Measurements from ENCODE around the gene PPARG. TPM values are rescaled to one million over a fixed set of nuclear protein-coding genes. Genes with fewer than 3 reads are reported as not detected.

The PPARG gene
- total and polyA plus RNA-seq, 10 of the 15 experiments (the other 5 are each of a cell fraction or from before 2014, with no cell fraction given), result 0.06 to 0.86 (median 0.12) TPM; not detected in 5

DNA sequence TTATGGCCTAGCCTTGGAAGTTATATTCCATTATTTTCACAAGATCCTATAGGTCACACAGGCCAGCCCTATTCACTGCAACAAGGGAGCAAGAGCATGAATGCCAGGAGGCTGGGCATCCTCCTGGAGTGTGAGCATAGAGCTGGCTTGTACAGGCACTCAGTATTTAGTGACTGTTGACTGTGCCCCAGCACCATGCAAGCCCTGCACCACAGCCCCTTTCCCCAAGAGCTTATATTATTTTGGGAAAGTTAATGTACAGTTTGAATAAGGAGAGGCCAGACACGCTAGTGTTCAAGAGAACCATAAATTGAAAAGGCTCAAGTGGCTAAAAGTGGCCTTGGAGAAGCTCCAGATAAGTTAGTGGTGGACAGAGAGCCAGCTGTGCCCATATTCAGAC lies 163.1 kb downstream of the PPARG start:
- FAIRE-seq (no peak), DNase-seq (ENCODE audit: low read depth, low spot score) (no peak), ATAC-seq (no peak)
- Histone ChIP-seq H3K4me1 (ENCODE audit: control insufficient read depth, insufficient read depth, low read length) (no peaks in the 10 kb centered on the region), H3K4me3 (no peak overlapping the region), H3K9ac (ENCODE audit: control insufficient read depth, insufficient read depth, low read length) (no peak overlapping the region), H3K36me3 (ENCODE audit: control insufficient read depth in 2 of 2, insufficient read depth in 2 of 2, low read length in 1 of 2) (no peaks in the 10 kb centered on the region), H3K79me2 (ENCODE audit: control insufficient read depth, insufficient read depth, low read length) (no peaks in the 10 kb centered on the region), H3K4me2 (ENCODE audit: control insufficient read depth, insufficient read depth) (no peak overlapping the region), H4K20me1 (ENCODE audit: control insufficient read depth, insufficient read depth) (no peaks in the 10 kb centered on the region), H3K27ac (ENCODE audit: control insufficient read depth, insufficient read depth) (no peak overlapping the region), H3K9me3 (replicated peaks; ENCODE audit: control insufficient read depth, insufficient read depth, low read length) (no peaks in the 10 kb centered on the region), H2AFZ (ENCODE audit: control insufficient read depth, low read depth, low read length) (no peak overlapping the region), H3K27me3 (replicated peaks in 1 of 2; ENCODE audit: control insufficient read depth in 2 of 2, insufficient read depth in 2 of 2, low read length in 1 of 2) (no peaks in the 10 kb centered on the region; a peak in 2 of 4 replicates)
- intact Hi-C loops (cut with micrococcal nuclease; ENCODE audit: unreplicated experiment) (no loop called here), in situ Hi-C loops (cut with MboI) (no loop called here)
- POLR2A ChIA-PET, result no interaction called here
- SMC1A ChIA-PET (ENCODE audit: uncharacterized antibody, unreplicated experiment), result no interaction called here
- CTCF ChIA-PET, result interaction anchor here (1.6 kb wide), 1 partner anchor 28 kb away, joined by 6 read pairs; no protein-coding TSS in a partner anchor
- 15% methylated on average over 1 of the region's 1 CpG for WGBS (ENCODE audit: insufficient coverage, insufficient replicate concordance, low lambda C conversion rate, missing lambda C conversion rate)
- RAD21 ChIA-PET (ENCODE audit: unreplicated experiment), result no interaction called here
- BruUV-seq (replicated peaks), result no TSS peak
- TF ChIP-seq TCF12 (IDR thresholded peaks at IDR 0.05; ENCODE audit: low read depth, low read length) (no peak), HDAC6 (IDR thresholded peaks at IDR 0.05; ENCODE audit: unreplicated experiment) (no peak), JUND (IDR thresholded peaks at IDR 0.05; ENCODE audit: low read depth, low read length) (no peak), HCFC1 (IDR thresholded peaks at IDR 0.05; ENCODE audit: low read length) (no peak), TAF1 (IDR thresholded peaks at IDR 0.05; ENCODE audit: borderline replicate concordance, low read depth, low read length) (no peak), GATAD2B (conservative IDR thresholded peaks at IDR 0.05; ENCODE audit: low read depth) (no peak)
- TF ChIP-seq, protein P1, sequence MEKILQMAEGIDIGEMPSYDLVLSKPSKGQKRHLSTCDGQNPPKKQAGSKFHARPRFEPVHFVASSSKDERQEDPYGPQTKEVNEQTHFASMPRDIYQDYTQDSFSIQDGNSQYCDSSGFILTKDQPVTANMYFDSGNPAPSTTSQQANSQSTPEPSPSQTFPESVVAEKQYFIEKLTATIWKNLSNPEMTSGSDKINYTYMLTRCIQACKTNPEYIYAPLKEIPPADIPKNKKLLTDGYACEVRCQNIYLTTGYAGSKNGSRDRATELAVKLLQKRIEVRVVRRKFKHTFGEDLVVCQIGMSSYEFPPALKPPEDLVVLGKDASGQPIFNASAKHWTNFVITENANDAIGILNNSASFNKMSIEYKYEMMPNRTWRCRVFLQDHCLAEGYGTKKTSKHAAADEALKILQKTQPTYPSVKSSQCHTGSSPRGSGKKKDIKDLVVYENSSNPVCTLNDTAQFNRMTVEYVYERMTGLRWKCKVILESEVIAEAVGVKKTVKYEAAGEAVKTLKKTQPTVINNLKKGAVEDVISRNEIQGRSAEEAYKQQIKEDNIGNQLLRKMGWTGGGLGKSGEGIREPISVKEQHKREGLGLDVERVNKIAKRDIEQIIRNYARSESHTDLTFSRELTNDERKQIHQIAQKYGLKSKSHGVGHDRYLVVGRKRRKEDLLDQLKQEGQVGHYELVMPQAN (conservative IDR thresholded peaks at IDR 0.05), result no peak
- TF ChIP-seq, protein P2, sequence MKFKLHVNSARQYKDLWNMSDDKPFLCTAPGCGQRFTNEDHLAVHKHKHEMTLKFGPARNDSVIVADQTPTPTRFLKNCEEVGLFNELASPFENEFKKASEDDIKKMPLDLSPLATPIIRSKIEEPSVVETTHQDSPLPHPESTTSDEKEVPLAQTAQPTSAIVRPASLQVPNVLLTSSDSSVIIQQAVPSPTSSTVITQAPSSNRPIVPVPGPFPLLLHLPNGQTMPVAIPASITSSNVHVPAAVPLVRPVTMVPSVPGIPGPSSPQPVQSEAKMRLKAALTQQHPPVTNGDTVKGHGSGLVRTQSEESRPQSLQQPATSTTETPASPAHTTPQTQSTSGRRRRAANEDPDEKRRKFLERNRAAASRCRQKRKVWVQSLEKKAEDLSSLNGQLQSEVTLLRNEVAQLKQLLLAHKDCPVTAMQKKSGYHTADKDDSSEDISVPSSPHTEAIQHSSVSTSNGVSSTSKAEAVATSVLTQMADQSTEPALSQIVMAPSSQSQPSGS (IDR thresholded peaks at IDR 0.05; ENCODE audit: low read length), result no peak
- TF ChIP-seq, protein P3, sequence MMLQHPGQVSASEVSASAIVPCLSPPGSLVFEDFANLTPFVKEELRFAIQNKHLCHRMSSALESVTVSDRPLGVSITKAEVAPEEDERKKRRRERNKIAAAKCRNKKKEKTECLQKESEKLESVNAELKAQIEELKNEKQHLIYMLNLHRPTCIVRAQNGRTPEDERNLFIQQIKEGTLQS (IDR thresholded peaks at IDR 0.05; ENCODE audit: borderline replicate concordance, extremely low read depth, low read depth, low read length), result no peak
- TF ChIP-seq, protein P4, sequence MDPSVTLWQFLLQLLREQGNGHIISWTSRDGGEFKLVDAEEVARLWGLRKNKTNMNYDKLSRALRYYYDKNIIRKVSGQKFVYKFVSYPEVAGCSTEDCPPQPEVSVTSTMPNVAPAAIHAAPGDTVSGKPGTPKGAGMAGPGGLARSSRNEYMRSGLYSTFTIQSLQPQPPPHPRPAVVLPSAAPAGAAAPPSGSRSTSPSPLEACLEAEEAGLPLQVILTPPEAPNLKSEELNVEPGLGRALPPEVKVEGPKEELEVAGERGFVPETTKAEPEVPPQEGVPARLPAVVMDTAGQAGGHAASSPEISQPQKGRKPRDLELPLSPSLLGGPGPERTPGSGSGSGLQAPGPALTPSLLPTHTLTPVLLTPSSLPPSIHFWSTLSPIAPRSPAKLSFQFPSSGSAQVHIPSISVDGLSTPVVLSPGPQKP (IDR thresholded peaks at IDR 0.05; ENCODE audit: low read depth, low read length), result no peak
- TF ChIP-seq, protein P5, sequence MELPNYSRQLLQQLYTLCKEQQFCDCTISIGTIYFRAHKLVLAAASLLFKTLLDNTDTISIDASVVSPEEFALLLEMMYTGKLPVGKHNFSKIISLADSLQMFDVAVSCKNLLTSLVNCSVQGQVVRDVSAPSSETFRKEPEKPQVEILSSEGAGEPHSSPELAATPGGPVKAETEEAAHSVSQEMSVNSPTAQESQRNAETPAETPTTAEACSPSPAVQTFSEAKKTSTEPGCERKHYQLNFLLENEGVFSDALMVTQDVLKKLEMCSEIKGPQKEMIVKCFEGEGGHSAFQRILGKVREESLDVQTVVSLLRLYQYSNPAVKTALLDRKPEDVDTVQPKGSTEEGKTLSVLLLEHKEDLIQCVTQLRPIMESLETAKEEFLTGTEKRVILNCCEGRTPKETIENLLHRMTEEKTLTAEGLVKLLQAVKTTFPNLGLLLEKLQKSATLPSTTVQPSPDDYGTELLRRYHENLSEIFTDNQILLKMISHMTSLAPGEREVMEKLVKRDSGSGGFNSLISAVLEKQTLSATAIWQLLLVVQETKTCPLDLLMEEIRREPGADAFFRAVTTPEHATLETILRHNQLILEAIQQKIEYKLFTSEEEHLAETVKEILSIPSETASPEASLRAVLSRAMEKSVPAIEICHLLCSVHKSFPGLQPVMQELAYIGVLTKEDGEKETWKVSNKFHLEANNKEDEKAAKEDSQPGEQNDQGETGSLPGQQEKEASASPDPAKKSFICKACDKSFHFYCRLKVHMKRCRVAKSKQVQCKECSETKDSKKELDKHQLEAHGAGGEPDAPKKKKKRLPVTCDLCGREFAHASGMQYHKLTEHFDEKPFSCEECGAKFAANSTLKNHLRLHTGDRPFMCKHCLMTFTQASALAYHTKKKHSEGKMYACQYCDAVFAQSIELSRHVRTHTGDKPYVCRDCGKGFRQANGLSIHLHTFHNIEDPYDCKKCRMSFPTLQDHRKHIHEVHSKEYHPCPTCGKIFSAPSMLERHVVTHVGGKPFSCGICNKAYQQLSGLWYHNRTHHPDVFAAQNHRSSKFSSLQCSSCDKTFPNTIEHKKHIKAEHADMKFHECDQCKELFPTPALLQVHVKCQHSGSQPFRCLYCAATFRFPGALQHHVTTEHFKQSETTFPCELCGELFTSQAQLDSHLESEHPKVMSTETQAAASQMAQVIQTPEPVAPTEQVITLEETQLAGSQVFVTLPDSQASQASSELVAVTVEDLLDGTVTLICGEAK (IDR thresholded peaks at IDR 0.05; ENCODE audit: borderline replicate concordance), result no peak
- TF ChIP-seq, protein P6, sequence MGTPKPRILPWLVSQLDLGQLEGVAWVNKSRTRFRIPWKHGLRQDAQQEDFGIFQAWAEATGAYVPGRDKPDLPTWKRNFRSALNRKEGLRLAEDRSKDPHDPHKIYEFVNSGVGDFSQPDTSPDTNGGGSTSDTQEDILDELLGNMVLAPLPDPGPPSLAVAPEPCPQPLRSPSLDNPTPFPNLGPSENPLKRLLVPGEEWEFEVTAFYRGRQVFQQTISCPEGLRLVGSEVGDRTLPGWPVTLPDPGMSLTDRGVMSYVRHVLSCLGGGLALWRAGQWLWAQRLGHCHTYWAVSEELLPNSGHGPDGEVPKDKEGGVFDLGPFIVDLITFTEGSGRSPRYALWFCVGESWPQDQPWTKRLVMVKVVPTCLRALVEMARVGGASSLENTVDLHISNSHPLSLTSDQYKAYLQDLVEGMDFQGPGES (IDR thresholded peaks at IDR 0.05), result no peak
